MM.1S (cell line): ENCODE results near the gene FES.

Experiments used
- DNase-seq: peaks from one replicate; pipeline ENCODE4 v3.0.0-alpha.2; 2015
- H2AFZ ChIP-seq: fragments of 300-600 bp; sonication (generic); 2 replicates; pipeline ENCODE4 v1.6.0; 2016; ENCODE audit warnings: antibody characterized with exemption, low read length
- H3F3A ChIP-seq: fragments of 300-600 bp; sonication (generic); 2 replicates; pipeline ENCODE4 v1.6.1; 2016; ENCODE audit warnings: mild to moderate bottlenecking, antibody characterized with exemption, low read length, moderate library complexity, mixed read lengths; ENCODE audit not compliant: insufficient read depth
- H3K27ac ChIP-seq: fragments of 300-600 bp; sonication (generic); 2 replicates; pipeline ENCODE4 v1.5.1; 2016; ENCODE audit warnings: mild to moderate bottlenecking, low read length
- H3K27me3 ChIP-seq: fragments of 300-600 bp; sonication (generic); replicated peaks from 2 replicates; pipeline ENCODE4 v1.6.0; 2016; ENCODE audit warnings: low read length; ENCODE audit not compliant: insufficient read depth
- H3K36me3 ChIP-seq: fragments of 300-600 bp; sonication (generic); replicated peaks from 2 replicates; pipeline ENCODE4 v1.6.1; 2016; ENCODE audit warnings: mild to moderate bottlenecking, low read length, mixed read lengths; ENCODE audit not compliant: insufficient read depth
- H3K4me1 ChIP-seq: fragments of 300-600 bp; sonication (generic); 2 replicates; pipeline ENCODE4 v1.6.1; 2016; ENCODE audit warnings: low read length, mixed read lengths
- H3K4me2 ChIP-seq: fragments of 300-600 bp; sonication (generic); 2 replicates; pipeline ENCODE4 v1.6.0; 2016; ENCODE audit warnings: low read depth, low read length
- H3K4me3 ChIP-seq: fragments of 300-600 bp; sonication (generic); 2 replicates; pipeline ENCODE4 v1.5.1; 2016; ENCODE audit warnings: low read length, mixed read lengths
- H3K79me2 ChIP-seq: fragments of 300-600 bp; sonication (generic); 2 replicates; pipeline ENCODE4 v1.6.1; 2016; ENCODE audit warnings: mixed run types, low read length, mixed read lengths
- H3K9ac ChIP-seq: fragments of 300-600 bp; sonication (generic); 2 replicates; pipeline ENCODE4 v1.6.1; 2016; ENCODE audit warnings: low read length, mixed read lengths
- H3K9me2 ChIP-seq: fragments of 300-600 bp; sonication (generic); replicated peaks from 2 replicates; pipeline ENCODE4 v1.6.1; 2016; ENCODE audit warnings: mild to moderate bottlenecking, low read length, mixed read lengths; ENCODE audit not compliant: insufficient read depth
- H3K9me3 ChIP-seq: fragments of 300-600 bp; sonication (generic); replicated peaks from 2 replicates; pipeline ENCODE4 v1.6.1; 2016; ENCODE audit warnings: mild to moderate bottlenecking, low read length, mixed read lengths; ENCODE audit not compliant: insufficient read depth
- H4K20me1 ChIP-seq: fragments of 300-600 bp; sonication (generic); 2 replicates; pipeline ENCODE4 v1.6.1; 2016; ENCODE audit warnings: mild to moderate bottlenecking, low read length, moderate library complexity, mixed read lengths; ENCODE audit not compliant: insufficient read depth
- CTCF ChIP-seq: fragments of 300-600 bp; sonication (generic); IDR thresholded peaks from 2 replicates; pipeline ENCODE4 v1.5.1; 2016; ENCODE audit warnings: antibody characterized with exemption, low read length, mixed read lengths
- EZH2 ChIP-seq: fragments of 300-600 bp; sonication (generic); optimal IDR thresholded peaks from 2 replicates; pipeline ENCODE3; 2017; ENCODE audit warnings: low read depth, mild to moderate bottlenecking, antibody characterized with exemption, low read length, mixed read lengths
- EZH2phosphoT487 ChIP-seq: fragments of 300-600 bp; sonication (generic); IDR thresholded peaks from 2 replicates; pipeline ENCODE4 v1.6.1; 2018; ENCODE audit warnings: antibody characterized with exemption, low read length

Gene FES

GRCh38 chr15:90840157-90840855, 44.0 kb upstream of the FES start:
- Histone ChIP-seq H3K36me3 (no peaks in the 10 kb centered on the region), H2AFZ (0 out of 2 replicates have a peak overlapping the region, but pooled peaks have one; percentile 1), H3F3A (no peaks in the 10 kb centered on the region), H3K27ac (no peak overlapping the region), H3K9ac (no peak overlapping the region), H3K27me3 (no peaks in the 10 kb centered on the region), H4K20me1 (no peaks in the 10 kb centered on the region), H3K4me3 (no peak overlapping the region), H3K9me3 (no peaks in the 10 kb centered on the region), H3K9me2 (no peaks in the 10 kb centered on the region), H3K79me2 (no peaks in the 10 kb centered on the region), H3K4me2 (no peak overlapping the region), H3K4me1 (0 out of 2 replicates have a peak, but pooled peaks cover 6% of the 10 kb centered on the region)
- DNase-seq = no peak
- TF ChIP-seq EZH2 (no peak), EZH2phosphoT487 (no peak), CTCF (no peak)

- no peak for DNase-seq
- Histone ChIP-seq H3K27me3 (no peaks in the 10 kb centered on the region), H3K27ac (no peak overlapping the region), H4K20me1 (no peaks in the 10 kb centered on the region), H3K36me3 (no peaks in the 10 kb centered on the region), H3K9me2 (no peaks in the 10 kb centered on the region), H3K9ac (no peak overlapping the region), H3K4me3 (no peak overlapping the region), H3K9me3 (no peaks in the 10 kb centered on the region), H3K4me2 (no peak overlapping the region), H3K4me1 (0 out of 2 replicates have a peak, but pooled peaks cover 6% of the 10 kb centered on the region), H2AFZ (no peak overlapping the region), H3F3A (no peaks in the 10 kb centered on the region), H3K79me2 (no peaks in the 10 kb centered on the region)
- TF ChIP-seq CTCF = no peak
- TF ChIP-seq EZH2 = no peak
- no peak for TF ChIP-seq EZH2phosphoT487
Observed at GRCh38 chr15:90840954-90841353, 43.4 kb upstream of the FES start.

GRCh38 chr15:90844696-90845095, 39.6 kb upstream of the FES start:
- Histone ChIP-seq H3F3A (no peaks in the 10 kb centered on the region), H4K20me1 (no peaks in the 10 kb centered on the region), H3K4me2 (no peak overlapping the region), H3K4me1 (0 out of 2 replicates have a peak, but pooled peaks cover 2% of the 10 kb centered on the region), H3K36me3 (no peaks in the 10 kb centered on the region), H3K9me2 (no peaks in the 10 kb centered on the region), H2AFZ (no peak overlapping the region), H3K27ac (no peak overlapping the region), H3K9ac (no peak overlapping the region), H3K79me2 (no peaks in the 10 kb centered on the region), H3K4me3 (no peak overlapping the region), H3K9me3 (no peaks in the 10 kb centered on the region), H3K27me3 (no peaks in the 10 kb centered on the region)
- TF ChIP-seq CTCF (no peak), EZH2phosphoT487 (no peak), EZH2 (no peak)
- DNase-seq = no peak
